PC-9 (cell line): Measurements from ENCODE around the gene GDE1. TPM values are rescaled to one million over a fixed set of nuclear protein-coding genes. Genes with fewer than 3 reads are reported as not detected.

Source experiments
- BruUV-seq: library from RNA; stranded (reverse); fragments of 400-500 nt; replicated peaks from 2 replicates; lab custom pipeline; 2021; lab: Mats Ljungman, UMichigan
- CTCF ChIA-PET: fragments of 300-600 bp; sonication (Branson Sonifier 250); formaldehyde crosslinking; loops from one replicate; lab custom pipeline; 2022; ENCODE audit warnings: antibody characterized with exemption; lab: Charles Lee
- POLR2A ChIA-PET: fragments of 300-600 bp; sonication (Branson Sonifier 250); formaldehyde crosslinking; loops from one replicate; lab custom pipeline; 2022; ENCODE audit warnings: antibody characterized with exemption; ENCODE audit not compliant: unreplicated experiment; lab: Charles Lee
- DNase-seq, 2 experiments: peaks; one replicate each; pipeline versions ENCODE4 v3.0.0 to v3.0.0-alpha.2; 2015 to 2022; ENCODE audit warnings: mixed read lengths in 1 of 2
- H2AFZ ChIP-seq: fragments of 200-600 bp; sonication (generic); 2 replicates; pipeline ENCODE4 v1.8.1; 2017; ENCODE audit warnings: antibody characterized with exemption
- H3F3A ChIP-seq: fragments of 200-600 bp; sonication (generic); 2 replicates; pipeline ENCODE4 v1.8.1; 2017; ENCODE audit warnings: antibody characterized with exemption, mild to moderate bottlenecking, low read depth; ENCODE audit not compliant: insufficient read depth
- H3K27ac ChIP-seq: fragments of 200-600 bp; sonication (generic); 2 replicates; pipeline ENCODE4 v1.6.1; 2016; ENCODE audit warnings: mixed run types
- H3K27me3 ChIP-seq: fragments of 200-600 bp; sonication (generic); 2 replicates; pipeline ENCODE4 v1.6.1; 2016; ENCODE audit warnings: low read depth, mixed run types; ENCODE audit not compliant: insufficient read depth
- H3K36me3 ChIP-seq: fragments of 200-600 bp; sonication (generic); 2 replicates; pipeline ENCODE4 v1.6.1; 2016; ENCODE audit warnings: low read depth, mixed run types
- H3K4me1 ChIP-seq: fragments of 200-600 bp; sonication (generic); replicated peaks from 2 replicates; pipeline ENCODE4 v1.6.1; 2016; ENCODE audit warnings: mixed run types; ENCODE audit not compliant: insufficient read depth
- H3K4me2 ChIP-seq: fragments of 200-600 bp; sonication (generic); 2 replicates; pipeline ENCODE4 v1.6.1; 2017; ENCODE audit warnings: mixed run types
- H3K4me3 ChIP-seq: fragments of 200-600 bp; sonication (generic); 2 replicates; pipeline ENCODE4 v1.6.1; 2016; ENCODE audit warnings: mixed run types
- H3K79me2 ChIP-seq: fragments of 200-600 bp; sonication (generic); 2 replicates; pipeline ENCODE4 v1.6.1; 2017; ENCODE audit warnings: low read depth, mixed run types
- H3K9me2 ChIP-seq: fragments of 200-600 bp; sonication (generic); 2 replicates; pipeline ENCODE4 v1.8.1; 2017; ENCODE audit warnings: mild to moderate bottlenecking; ENCODE audit not compliant: insufficient read depth
- H3K9me3 ChIP-seq: fragments of 200-600 bp; sonication (generic); 2 replicates; pipeline ENCODE4 v1.8.1; 2016; ENCODE audit warnings: low read depth; ENCODE audit not compliant: insufficient read depth
- H4K20me1 ChIP-seq: fragments of 200-600 bp; sonication (generic); 2 replicates; pipeline ENCODE4 v1.8.1; 2017; ENCODE audit not compliant: insufficient read depth
- CTCF ChIP-seq: fragments of 200-600 bp; sonication (generic); conservative IDR thresholded peaks from 2 replicates; pipeline ENCODE4 v1.6.1; 2017; ENCODE audit warnings: mixed run types, antibody characterized with exemption, mild to moderate bottlenecking, moderate library complexity
- EZH2 ChIP-seq: fragments of 200-600 bp; sonication (generic); IDR thresholded peaks from 2 replicates; pipeline ENCODE4 v1.8.0; 2017; ENCODE audit warnings: antibody characterized with exemption, low read depth
- intact Hi-C: fragments of 100-400 bp; cut with micrococcal nuclease; formaldehyde crosslinking; loops from one replicate; pipeline ENCODE4 v1.10.0; 2022; ENCODE audit not compliant: unreplicated experiment
- total RNA-seq: library from RNA; stranded (reverse); gene quantifications from 2 replicates; pipeline ENCODE4 v1.2.3, GENCODE V29; 2021

The GDE1 gene
- total RNA-seq, 1 experiment from 2014 or later, result 154 TPM

DNA sequence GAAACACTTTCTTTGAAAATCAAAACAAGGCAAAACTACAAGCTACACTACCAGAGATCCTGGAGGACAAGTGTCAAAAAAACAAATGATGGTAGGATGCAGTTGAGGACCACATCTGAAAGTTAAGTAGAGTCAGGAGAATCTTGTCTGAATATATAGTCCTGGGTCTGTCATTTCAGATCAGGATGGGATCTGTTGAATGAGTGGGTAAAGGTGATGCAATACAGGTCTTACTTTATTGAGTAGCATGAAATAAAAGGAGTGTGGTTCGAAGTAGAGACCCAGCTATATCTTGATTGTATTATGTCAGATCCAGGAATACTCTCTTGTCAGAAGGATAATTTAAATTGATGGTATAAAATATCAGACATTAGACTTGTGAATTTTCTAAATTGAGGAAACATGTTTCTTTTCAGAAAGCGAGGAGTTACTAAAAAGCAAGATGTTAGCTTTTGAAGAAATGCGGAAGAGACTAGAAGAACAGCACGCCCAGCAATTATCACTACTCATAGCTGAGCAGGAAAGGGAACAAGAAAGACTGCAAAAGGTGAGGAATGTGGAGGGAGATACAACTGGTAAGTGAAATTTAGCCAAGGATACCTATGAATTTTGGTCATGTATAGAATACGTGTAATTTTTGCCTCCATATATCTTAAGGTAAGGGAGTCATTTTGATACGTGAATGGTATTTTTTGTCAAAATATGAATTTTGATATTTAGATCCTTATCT lies 18.5 kb upstream of the GDE1 start:
- intact Hi-C loops, result no loop called here
- POLR2A ChIA-PET, result no interaction called here
- Histone ChIP-seq H3K36me3 (peaks cover 45% of the 10 kb centered on the region), H3K9me2 (no peaks in the 10 kb centered on the region), H3K4me1 (peaks cover 4% of the 10 kb centered on the region), H3K27me3 (no peaks in the 10 kb centered on the region), H3F3A (peaks cover 19% of the 10 kb centered on the region; the same call in 1 of the 2 replicates), H3K9me3 (peaks cover 12% of the 10 kb centered on the region; the same call in 1 of the 2 replicates), H3K79me2 (no peaks in the 10 kb centered on the region), H4K20me1 (no peaks in the 10 kb centered on the region), H3K4me2 (no peak overlapping the region), H3K27ac (no peak overlapping the region), H3K4me3 (no peak overlapping the region), H2AFZ (no peak overlapping the region)
- BruUV-seq, result no TSS peak
- CTCF ChIA-PET, result interaction anchor here (0.6 kb wide), 2 partner anchors 430 to 929 kb away, joined by 4 read pairs; no protein-coding TSS in a partner anchor
- no peak for DNase-seq
- TF ChIP-seq EZH2 (no peak), CTCF (no peak)

- DNase-seq, result no peak
Measured at GRCh38 chr16:19532601-19533000, 10.7 kb upstream of the GDE1 start.

GRCh38 chr16:19528666-19529065 lies 6.8 kb upstream of the GDE1 start:
- no peak for TF ChIP-seq EZH2
- TF ChIP-seq CTCF, result no peak
- Histone ChIP-seq H3K36me3 (peaks cover 21% of the 10 kb centered on the region), H4K20me1 (no peaks in the 10 kb centered on the region), H3K27ac (no peak overlapping the region), H3K27me3 (no peaks in the 10 kb centered on the region), H2AFZ (no peak overlapping the region), H3F3A (no peaks in the 10 kb centered on the region), H3K9me3 (no peaks in the 10 kb centered on the region), H3K9me2 (no peaks in the 10 kb centered on the region), H3K4me3 (no peak overlapping the region), H3K4me2 (no peak overlapping the region), H3K79me2 (peaks cover 31% of the 10 kb centered on the region), H3K4me1 (peaks cover 13% of the 10 kb centered on the region)
- CTCF ChIA-PET, result no interaction called here
- intact Hi-C loops, result loop anchor here (10.0 kb wide), 1 partner anchor 544 kb away; the partner anchor contains the start of gene TMC7
- POLR2A ChIA-PET, result no interaction called here
- no TSS peak for BruUV-seq
- no peak for DNase-seq

More at GRCh38 chr16:19532601-19533000, 10.7 kb upstream of the GDE1 start:
- Histone ChIP-seq H3K4me1 (no peaks in the 10 kb centered on the region), H3K79me2 (no peaks in the 10 kb centered on the region), H3K36me3 (peaks cover 20% of the 10 kb centered on the region), H3K9me3 (no peaks in the 10 kb centered on the region), H3K27ac (no peak overlapping the region), H4K20me1 (no peaks in the 10 kb centered on the region), H3F3A (no peaks in the 10 kb centered on the region), H3K4me2 (no peak overlapping the region), H3K4me3 (no peak overlapping the region), H2AFZ (no peak overlapping the region), H3K27me3 (no peaks in the 10 kb centered on the region), H3K9me2 (no peaks in the 10 kb centered on the region)
- no peak for TF ChIP-seq CTCF
- ChIA-PET CTCF (no interaction called here), POLR2A (no interaction called here)
- no TSS peak for BruUV-seq
- intact Hi-C loops, result no loop called here
